Measurements from ENCODE around the gene PABPN1L.

- TF ChIP-seq, protein P1, sequence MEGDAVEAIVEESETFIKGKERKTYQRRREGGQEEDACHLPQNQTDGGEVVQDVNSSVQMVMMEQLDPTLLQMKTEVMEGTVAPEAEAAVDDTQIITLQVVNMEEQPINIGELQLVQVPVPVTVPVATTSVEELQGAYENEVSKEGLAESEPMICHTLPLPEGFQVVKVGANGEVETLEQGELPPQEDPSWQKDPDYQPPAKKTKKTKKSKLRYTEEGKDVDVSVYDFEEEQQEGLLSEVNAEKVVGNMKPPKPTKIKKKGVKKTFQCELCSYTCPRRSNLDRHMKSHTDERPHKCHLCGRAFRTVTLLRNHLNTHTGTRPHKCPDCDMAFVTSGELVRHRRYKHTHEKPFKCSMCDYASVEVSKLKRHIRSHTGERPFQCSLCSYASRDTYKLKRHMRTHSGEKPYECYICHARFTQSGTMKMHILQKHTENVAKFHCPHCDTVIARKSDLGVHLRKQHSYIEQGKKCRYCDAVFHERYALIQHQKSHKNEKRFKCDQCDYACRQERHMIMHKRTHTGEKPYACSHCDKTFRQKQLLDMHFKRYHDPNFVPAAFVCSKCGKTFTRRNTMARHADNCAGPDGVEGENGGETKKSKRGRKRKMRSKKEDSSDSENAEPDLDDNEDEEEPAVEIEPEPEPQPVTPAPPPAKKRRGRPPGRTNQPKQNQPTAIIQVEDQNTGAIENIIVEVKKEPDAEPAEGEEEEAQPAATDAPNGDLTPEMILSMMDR (IDR thresholded peaks at IDR 0.05) = no peak
- no peak for TF ChIP-seq POLR2AphosphoS5 (IDR thresholded peaks at IDR 0.05)
Measured at GRCh38 chr16:88822281-88823040, 44.0 kb downstream of the PABPN1L start.

Measured in esophagus muscularis mucosa (tissue), 3 donors.